Pancreas (tissue), 10 donors: ENCODE results near the gene PGM3. TPM values are rescaled to one million over a fixed set of nuclear protein-coding genes. Genes with fewer than 3 reads are reported as not detected.
A peak's percentile ranks its signal among the peaks of the same experiment; 100 is the strongest.

Experiments
- ATAC-seq, 4 donors: fragments of 200-7000 bp; cut with Tn5 transposase; one replicate each; pipeline versions ENCODE4 v1.8.0 to v1.9.1; 2020; ENCODE audit warnings: mild to moderate bottlenecking in 4 of 4, moderate library complexity in 4 of 4
- DNase-seq, 6 donors: peaks; one replicate each; pipeline ENCODE4 v3.0.0-alpha.2; 2020
- FAIRE-seq: peaks from 2 replicates; lab custom pipeline; 2012; peaks lifted over from hg19 to GRCh38; lab: Jason Lieb, UNC
- H3K27ac ChIP-seq, 4 donors: fragments of 200-600 bp; sonication (generic); 1 replicate in 3 of 4; 2 replicates in 1 of 4; pipeline versions ENCODE4 v1.5.0 to v1.8.0; 2020
- H3K27me3 ChIP-seq, 4 donors: fragments of 200-600 bp; one replicate each; pipeline ENCODE4 v1.8.0; 2021
- H3K36me3 ChIP-seq, 3 donors: fragments of 200-600 bp; sonication (generic) in 1 of 3; one replicate each; pipeline versions ENCODE4 v1.5.0 to v1.8.0; 2020 to 2021
- H3K4me1 ChIP-seq, 3 donors: fragments of 200-600 bp; one replicate each; pipeline ENCODE4 v1.8.0; 2021
- H3K4me3 ChIP-seq, 4 donors: fragments of 200-600 bp; sonication (generic) in 2 of 4; one replicate each; pipeline versions ENCODE4 v1.5.0 to v1.8.0; 2020 to 2021
- H3K9me3 ChIP-seq, 4 donors: fragments of 200-600 bp; one replicate each; pipeline ENCODE4 v1.8.0; 2021
- WGBS, 2 donors: extraction: QIAGEN DNeasy Blood & Tissue Kit; methylation state at CpG; one replicate each; pipeline ENCODE4 v1.1.7; 2013; 5-methylcytosine and 5-hydroxymethylcytosine counted together
- intact Hi-C, 3 donors: fragments of 100-400 bp; cut with DNase I; formaldehyde crosslinking; loops; one replicate each; pipeline versions ENCODE4 v1.11.1 to v1.14.2; 2022
- polyA plus RNA-seq, 2 donors: library from polyadenylated mRNA; stranded (reverse); fragments of 200-250 nt; gene quantifications; one replicate each; pipeline ENCODE4 v1.2.3, GENCODE V29; 2013
- total RNA-seq, 6 donors: library from RNA; stranded (reverse); fragmentation: NEBNext Ultra II Directional in 4 of 6; extraction: Animal tissue kit (Norgen Biotek cat#: 25700) in 4 of 6; gene quantifications; one replicate each; pipeline versions ENCODE4 v1.2.1 to v1.2.4, GENCODE V29; 2021 to 2023
- TF ChIP-seq, protein P1 (sequence below), 4 donors: fragments of 200-600 bp; sonication (generic) in 3 of 4; IDR thresholded peaks; one replicate each; pipeline versions ENCODE4 v1.5.0 to v1.8.0; 2021; ENCODE audit warnings: antibody characterized with exemption in 4 of 4
- donor health status: healthy with polysubstance abuse.
- donor health status: DM: no; HTN: no; CAD: no; lungs with moderate emphysema.
- donor health status: DM: no; HTN: no; CAD: no.
- donor health status: control.
- donor health status: control.
- donor health status: Bipolar disorder and iron deficiency.
- donor health status: DM: yes; HTN: yes; CAD: no.
- donor health status: DM: no; HTN: no; CAD: no.
- donor health status: DM: no; HTN: no; CAD: no.
- donor health status: DM: yes; HTN: yes; CAD: no.

The PGM3 gene
- total and polyA plus RNA-seq, 8 donors, result 14.2 to 67.6 (median 49.7) TPM

DNA sequence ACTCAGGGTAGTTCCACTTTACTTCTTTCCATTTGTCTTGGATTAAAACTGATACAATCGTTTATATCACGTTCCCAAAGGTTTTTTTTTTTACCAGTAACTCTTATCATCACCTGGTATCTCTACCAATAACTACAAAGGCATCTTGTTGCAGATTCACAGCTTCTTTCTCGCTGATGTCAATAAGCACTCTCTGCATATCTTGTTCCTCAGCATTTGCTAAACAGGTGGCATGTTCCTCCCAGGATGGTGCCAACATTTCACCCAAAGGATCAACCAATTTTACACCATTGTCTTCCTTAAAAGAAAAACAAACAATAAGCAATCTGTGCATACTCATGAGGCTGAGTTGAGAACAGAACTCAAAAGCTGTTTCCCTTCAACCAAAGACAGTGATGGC lies 4.6 kb downstream of the PGM3 start:
- H3K4me3 ChIP-seq, result no peak overlapping the region
- FAIRE-seq (no peak), DNase-seq (no peak), ATAC-seq (no peak)
- TF ChIP-seq, protein P1, sequence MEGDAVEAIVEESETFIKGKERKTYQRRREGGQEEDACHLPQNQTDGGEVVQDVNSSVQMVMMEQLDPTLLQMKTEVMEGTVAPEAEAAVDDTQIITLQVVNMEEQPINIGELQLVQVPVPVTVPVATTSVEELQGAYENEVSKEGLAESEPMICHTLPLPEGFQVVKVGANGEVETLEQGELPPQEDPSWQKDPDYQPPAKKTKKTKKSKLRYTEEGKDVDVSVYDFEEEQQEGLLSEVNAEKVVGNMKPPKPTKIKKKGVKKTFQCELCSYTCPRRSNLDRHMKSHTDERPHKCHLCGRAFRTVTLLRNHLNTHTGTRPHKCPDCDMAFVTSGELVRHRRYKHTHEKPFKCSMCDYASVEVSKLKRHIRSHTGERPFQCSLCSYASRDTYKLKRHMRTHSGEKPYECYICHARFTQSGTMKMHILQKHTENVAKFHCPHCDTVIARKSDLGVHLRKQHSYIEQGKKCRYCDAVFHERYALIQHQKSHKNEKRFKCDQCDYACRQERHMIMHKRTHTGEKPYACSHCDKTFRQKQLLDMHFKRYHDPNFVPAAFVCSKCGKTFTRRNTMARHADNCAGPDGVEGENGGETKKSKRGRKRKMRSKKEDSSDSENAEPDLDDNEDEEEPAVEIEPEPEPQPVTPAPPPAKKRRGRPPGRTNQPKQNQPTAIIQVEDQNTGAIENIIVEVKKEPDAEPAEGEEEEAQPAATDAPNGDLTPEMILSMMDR (IDR thresholded peaks at IDR 0.05), result no peak
- no peaks in the 10 kb centered on the region for H3K27me3 ChIP-seq
- 27 to 29% methylated on average over 3 of the region's 3 CpGs for WGBS, 2 donors
- intact Hi-C loops, result no loop called here
- H3K4me1 ChIP-seq, result peaks cover 0 to 26% (median 12%) of the 10 kb centered on the region in 3 donors
- H3K9me3 ChIP-seq, result no peaks in the 10 kb centered on the region
- H3K27ac ChIP-seq, result no peak overlapping the region
- H3K36me3 ChIP-seq, result peaks cover 0 to 20% (median 6%) of the 10 kb centered on the region in 3 donors

DNA sequence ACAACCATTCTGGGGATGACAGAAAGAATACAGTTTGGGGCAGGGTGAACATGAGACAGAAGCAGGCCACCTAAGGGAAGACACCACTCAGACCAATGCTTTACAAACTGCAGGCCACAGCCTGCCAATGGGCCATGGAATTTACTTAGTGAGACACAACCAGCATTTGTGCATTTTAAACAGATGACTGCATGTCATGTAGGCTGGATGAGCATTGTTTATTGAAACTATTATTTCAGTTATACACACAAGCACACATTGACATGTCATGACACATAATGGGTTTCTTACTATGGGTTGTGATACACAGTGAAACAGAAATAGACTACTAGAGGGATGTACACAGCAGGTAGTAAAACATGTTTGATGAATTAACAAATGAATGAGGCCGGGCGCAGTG lies 8.0 kb downstream of the PGM3 start:
- ATAC-seq (no peak), FAIRE-seq (no peak), DNase-seq (no peak)
- TF ChIP-seq, protein P1 (IDR thresholded peaks at IDR 0.05), result no peak
- H3K9me3 ChIP-seq, result no peaks in the 10 kb centered on the region
- H3K4me1 ChIP-seq, result peaks cover 0 to 20% (median 11%) of the 10 kb centered on the region in 3 donors
- no peak overlapping the region for H3K27ac ChIP-seq
- peaks cover 0 to 51% (median 13%) of the 10 kb centered on the region in 3 donors for H3K36me3 ChIP-seq
- H3K27me3 ChIP-seq, result no peaks in the 10 kb centered on the region
- H3K4me3 ChIP-seq, result no peak overlapping the region
- WGBS, 2 donors, result 92 to 98% methylated on average over 2 of the region's 2 CpGs
- intact Hi-C loops, result no loop called here

DNA sequence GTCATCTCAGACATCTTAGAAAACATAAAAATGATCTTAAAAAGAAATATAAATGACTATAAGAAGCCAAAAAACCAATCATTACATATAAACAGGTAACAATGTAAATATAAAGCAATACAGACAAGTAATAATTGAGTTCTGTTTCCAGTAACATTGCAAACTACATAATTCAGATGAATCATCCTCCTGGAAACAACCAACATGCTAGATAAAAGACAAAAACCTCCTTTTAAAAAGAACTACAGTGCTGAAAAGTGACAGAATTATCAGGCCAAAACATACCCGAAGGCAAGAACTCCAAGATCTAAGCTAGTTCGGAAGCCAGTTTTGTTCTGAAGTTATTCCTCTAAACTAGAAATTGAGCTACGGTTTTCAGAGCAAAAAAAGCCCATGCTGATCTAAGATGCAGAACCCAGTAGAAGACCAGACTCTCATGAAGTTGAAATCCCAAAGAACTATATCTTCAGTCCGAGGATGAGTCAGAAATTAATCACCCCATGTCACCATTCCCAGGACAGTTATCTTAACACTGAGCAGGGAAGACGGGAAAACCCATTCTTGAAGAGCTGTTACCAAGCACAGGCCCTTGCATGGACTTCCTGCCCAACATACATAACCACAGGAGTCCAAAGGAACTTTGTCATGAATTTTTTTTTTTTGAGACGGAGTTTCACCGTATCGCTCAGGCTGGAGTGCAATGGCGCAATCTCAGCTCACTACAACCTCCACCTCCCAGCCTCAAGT lies 9.8 kb downstream of the PGM3 start:
- Histone ChIP-seq H3K36me3 (peaks cover 0 to 63% (median 18%) of the 10 kb centered on the region in 3 donors), H3K27me3 (no peaks in the 10 kb centered on the region), H3K4me3 (no peak overlapping the region), H3K9me3 (no peaks in the 10 kb centered on the region), H3K27ac (no peak overlapping the region), H3K4me1 (peaks cover 0 to 5% (median 0%) of the 10 kb centered on the region in 3 donors)
- intact Hi-C loops, result no loop called here
- DNase-seq (no peak), ATAC-seq (peak in 3 of 4 donors; percentile 60 to 73 (median 71)), FAIRE-seq (no peak)
- TF ChIP-seq, protein P1 (IDR thresholded peaks at IDR 0.05), result no peak
- 54 to 65% methylated on average over 9 of the region's 9 CpGs for WGBS, 2 donors

DNA sequence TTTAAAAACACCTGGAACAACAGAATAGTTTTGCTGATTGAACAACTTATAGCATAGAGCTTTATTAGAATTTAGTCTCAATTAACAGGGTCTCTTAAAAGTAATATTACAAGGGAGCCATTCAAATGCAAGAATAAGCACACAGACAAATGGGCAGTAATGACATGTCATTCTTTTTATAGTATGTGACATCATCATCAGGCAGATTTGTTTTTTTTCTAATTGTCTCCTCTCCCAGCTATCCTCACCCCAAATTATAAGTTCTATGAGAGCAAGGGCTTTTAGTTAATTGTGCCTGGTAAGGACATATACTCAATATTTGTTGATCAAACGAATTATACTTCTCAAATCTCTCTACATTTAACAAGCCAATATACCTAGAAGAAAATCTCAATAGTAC lies 11.0 kb downstream of the PGM3 start:
- Histone ChIP-seq H3K4me1 (peaks cover 0 to 5% (median 0%) of the 10 kb centered on the region in 3 donors), H3K4me3 (no peak overlapping the region), H3K27me3 (no peaks in the 10 kb centered on the region), H3K27ac (no peak overlapping the region), H3K36me3 (peaks cover 0 to 66% (median 23%) of the 10 kb centered on the region in 3 donors), H3K9me3 (no peaks in the 10 kb centered on the region)
- ATAC-seq (no peak), DNase-seq (no peak), FAIRE-seq (no peak)
- TF ChIP-seq, protein P1 (IDR thresholded peaks at IDR 0.05), result no peak
- 50 to 59% methylated on average over 1 of the region's 1 CpG for WGBS, 2 donors
- intact Hi-C loops, result no loop called here

DNA sequence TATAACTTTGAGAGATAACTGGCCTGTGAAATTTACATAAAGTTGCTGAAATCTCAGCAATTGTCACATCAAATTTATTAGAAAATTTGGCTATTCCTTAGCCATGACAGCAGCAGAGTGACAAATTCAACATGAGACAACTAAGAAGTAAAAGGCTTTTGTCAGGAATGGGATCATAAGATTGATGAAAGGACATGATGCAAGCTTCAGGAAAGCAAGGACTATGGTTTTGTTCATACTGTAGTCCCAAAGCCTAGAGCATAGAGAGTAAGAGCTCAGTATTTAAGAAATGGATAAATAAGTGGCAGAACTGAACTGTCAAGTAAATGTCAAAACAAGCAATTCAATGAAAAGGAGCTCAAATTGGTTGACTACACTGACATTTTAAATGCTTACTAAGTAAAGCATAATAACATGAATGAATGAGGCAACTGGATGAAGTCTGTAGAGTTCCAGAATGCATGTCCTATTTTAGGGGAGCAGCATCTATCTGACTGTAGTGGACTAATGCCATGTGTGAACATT lies 12.6 kb downstream of the PGM3 start:
- ATAC-seq (no peak), DNase-seq (no peak), FAIRE-seq (no peak)
- Histone ChIP-seq H3K27ac (no peak overlapping the region), H3K36me3 (peaks cover 0 to 58% (median 23%) of the 10 kb centered on the region in 3 donors), H3K9me3 (no peaks in the 10 kb centered on the region), H3K4me3 (no peak overlapping the region), H3K27me3 (no peaks in the 10 kb centered on the region), H3K4me1 (no peaks in the 10 kb centered on the region)
- TF ChIP-seq, protein P1 (IDR thresholded peaks at IDR 0.05), result no peak
- intact Hi-C loops, result no loop called here
